Neural crest cell (in vitro differentiated cells): ENCODE results near the gene NHSL2. TPM values are rescaled to one million over a fixed set of nuclear protein-coding genes. Genes with fewer than 3 reads are reported as not detected.

Experiments
- DNase-seq: peaks from one replicate; pipeline ENCODE4 v3.0.0; 2021; ENCODE audit warnings: low read depth, mixed read lengths, low spot score
- H3K27ac Mint-ChIP-seq: one replicate; pipeline ENCODE4 v1.8.0; 2021; ENCODE audit warnings: mild to moderate bottlenecking, mixed read lengths; ENCODE audit not compliant: unreplicated experiment
- H3K27me3 Mint-ChIP-seq: 2 replicates; pipeline ENCODE4 v1.8.0; 2021; ENCODE audit warnings: low read depth, mild to moderate bottlenecking, mixed read lengths
- H3K36me3 Mint-ChIP-seq: 2 replicates; pipeline ENCODE4 v1.8.0; 2021; ENCODE audit warnings: low read depth, mild to moderate bottlenecking, mixed read lengths
- H3K4me1 Mint-ChIP-seq: 2 replicates; pipeline ENCODE4 v1.8.0; 2021; ENCODE audit warnings: mixed read lengths
- H3K4me3 Mint-ChIP-seq: one replicate; pipeline ENCODE4 v1.8.0; 2021; ENCODE audit warnings: mild to moderate bottlenecking, mixed read lengths
- H3K9me3 Mint-ChIP-seq: 2 replicates; pipeline ENCODE4 v1.8.0; 2021; ENCODE audit warnings: mixed read lengths
- total RNA-seq: library from RNA; stranded (reverse); gene quantifications from 2 replicates; pipeline ENCODE4 v1.2.1, GENCODE V29; 2021
- TF ChIP-seq, protein P1 (sequence below): fragments of 200-600 bp; sonication (generic); conservative IDR thresholded peaks from 2 replicates; pipeline ENCODE4 v1.5.0; 2021; ENCODE audit warnings: antibody characterized with exemption, mild to moderate bottlenecking

The NHSL2 gene
- total RNA-seq, 1 donor from 2014 or later, result 9.9 TPM

DNA sequence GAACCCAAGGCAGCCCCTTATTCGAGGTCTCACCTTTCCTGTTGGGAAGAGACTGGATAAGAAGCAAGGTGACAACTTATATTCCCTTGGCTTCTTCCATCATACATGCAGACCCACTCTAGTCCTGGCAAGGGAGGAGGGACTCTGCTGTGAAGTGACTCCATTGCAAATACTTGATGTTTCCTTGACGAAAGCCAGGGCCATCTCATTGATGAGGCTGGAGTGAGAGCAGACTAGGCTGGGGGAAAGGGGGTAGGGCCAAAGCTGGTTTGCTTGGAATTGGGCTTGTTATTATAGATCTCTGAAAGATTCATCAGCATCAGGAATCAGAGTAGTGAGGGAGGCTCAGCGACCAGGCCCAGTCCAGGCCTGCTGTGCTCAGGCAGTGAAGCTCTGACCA, 2.3 kb upstream of the NHSL2 start:
- Mint-ChIP-seq H3K27ac (no peak overlapping the region), H3K27me3 (peaks cover 9% of the 10 kb centered on the region), H3K4me1 (peaks cover 23% of the 10 kb centered on the region), H3K4me3 (peak overlapping the region; percentile 54), H3K9me3 (peaks cover under 1% of the 10 kb centered on the region), H3K36me3 (no peaks in the 10 kb centered on the region)
- TF ChIP-seq, protein P1, sequence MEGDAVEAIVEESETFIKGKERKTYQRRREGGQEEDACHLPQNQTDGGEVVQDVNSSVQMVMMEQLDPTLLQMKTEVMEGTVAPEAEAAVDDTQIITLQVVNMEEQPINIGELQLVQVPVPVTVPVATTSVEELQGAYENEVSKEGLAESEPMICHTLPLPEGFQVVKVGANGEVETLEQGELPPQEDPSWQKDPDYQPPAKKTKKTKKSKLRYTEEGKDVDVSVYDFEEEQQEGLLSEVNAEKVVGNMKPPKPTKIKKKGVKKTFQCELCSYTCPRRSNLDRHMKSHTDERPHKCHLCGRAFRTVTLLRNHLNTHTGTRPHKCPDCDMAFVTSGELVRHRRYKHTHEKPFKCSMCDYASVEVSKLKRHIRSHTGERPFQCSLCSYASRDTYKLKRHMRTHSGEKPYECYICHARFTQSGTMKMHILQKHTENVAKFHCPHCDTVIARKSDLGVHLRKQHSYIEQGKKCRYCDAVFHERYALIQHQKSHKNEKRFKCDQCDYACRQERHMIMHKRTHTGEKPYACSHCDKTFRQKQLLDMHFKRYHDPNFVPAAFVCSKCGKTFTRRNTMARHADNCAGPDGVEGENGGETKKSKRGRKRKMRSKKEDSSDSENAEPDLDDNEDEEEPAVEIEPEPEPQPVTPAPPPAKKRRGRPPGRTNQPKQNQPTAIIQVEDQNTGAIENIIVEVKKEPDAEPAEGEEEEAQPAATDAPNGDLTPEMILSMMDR, result no peak
- DNase-seq, result no peak

DNA sequence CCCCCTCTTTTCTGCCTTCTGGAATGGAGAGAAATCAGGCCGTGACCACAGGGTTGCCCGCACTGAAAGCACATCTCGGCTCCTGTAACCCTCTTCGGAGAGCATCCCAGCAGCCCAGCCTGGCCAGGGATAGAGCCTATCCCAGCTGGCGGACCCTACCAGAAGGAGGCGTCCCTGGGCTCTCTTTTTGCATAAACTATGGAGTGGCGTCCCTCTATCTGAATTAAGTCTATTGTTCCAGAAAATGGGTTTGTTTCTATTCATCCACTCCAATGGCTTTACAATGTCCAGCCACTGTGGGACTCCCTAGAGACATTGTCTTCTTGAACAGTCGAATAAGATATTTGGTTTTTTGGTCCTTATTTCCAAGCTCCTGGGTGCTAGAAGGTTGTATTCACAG, 689 bp upstream of the NHSL2 start:
- Mint-ChIP-seq H3K27ac (no peak overlapping the region), H3K4me1 (peaks cover 27% of the 10 kb centered on the region), H3K9me3 (peaks cover 4% of the 10 kb centered on the region), H3K36me3 (peaks cover under 1% of the 10 kb centered on the region), H3K4me3 (peak overlapping the region; percentile 85), H3K27me3 (peaks cover 9% of the 10 kb centered on the region)
- TF ChIP-seq, protein P1, result peak; percentile 31
- DNase-seq, result peak; percentile 27

DNA sequence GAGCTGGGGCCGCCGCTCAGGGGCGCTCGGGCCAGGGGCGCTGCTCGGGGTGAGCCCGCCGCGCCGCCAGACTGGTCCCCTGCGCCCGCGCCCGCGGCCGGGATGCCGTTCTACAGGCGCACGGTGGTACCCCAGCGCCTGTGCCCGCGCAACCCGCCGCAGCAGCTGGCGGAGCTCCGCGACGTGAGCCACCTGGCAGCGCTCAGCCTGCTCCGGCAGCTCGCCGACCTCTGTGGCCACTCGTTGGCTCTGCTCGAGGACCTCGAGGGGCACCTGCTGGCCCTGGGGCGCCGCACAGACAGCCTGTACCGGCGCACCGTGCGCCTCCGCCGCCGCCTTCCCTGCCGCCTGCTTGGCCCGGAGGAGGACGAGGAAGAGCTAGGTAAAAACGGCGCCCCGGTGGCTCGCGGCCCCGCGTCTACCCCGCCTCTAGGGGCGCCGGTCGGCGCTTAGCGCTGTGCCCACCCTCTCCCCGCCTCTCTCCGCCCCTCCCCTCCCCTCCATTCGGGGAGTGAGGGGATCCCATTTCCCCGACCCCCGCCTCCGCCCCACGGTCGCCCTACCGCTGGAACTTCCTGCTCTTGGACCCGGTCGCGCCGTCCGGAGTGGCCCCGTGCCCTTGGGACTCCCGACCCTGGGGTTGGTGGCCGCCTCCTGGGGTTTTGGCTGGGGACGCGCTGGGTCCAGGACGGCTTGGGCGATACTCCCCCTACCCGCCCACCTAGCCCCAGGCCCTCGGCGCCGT, 513 bp downstream of the NHSL2 start:
- peaks cover 4% of the 10 kb centered on the region for H3K9me3 Mint-ChIP-seq
- H3K27ac Mint-ChIP-seq, result no peak overlapping the region
- H3K36me3 Mint-ChIP-seq, result peaks cover 3% of the 10 kb centered on the region
- H3K4me1 Mint-ChIP-seq, result peaks cover 20% of the 10 kb centered on the region
- TF ChIP-seq, protein P1, result peak; percentile 61
- DNase-seq, result peak; percentile 31
- peaks cover 9% of the 10 kb centered on the region for H3K27me3 Mint-ChIP-seq
- H3K4me3 Mint-ChIP-seq, result peak overlapping the region; percentile 84

DNA sequence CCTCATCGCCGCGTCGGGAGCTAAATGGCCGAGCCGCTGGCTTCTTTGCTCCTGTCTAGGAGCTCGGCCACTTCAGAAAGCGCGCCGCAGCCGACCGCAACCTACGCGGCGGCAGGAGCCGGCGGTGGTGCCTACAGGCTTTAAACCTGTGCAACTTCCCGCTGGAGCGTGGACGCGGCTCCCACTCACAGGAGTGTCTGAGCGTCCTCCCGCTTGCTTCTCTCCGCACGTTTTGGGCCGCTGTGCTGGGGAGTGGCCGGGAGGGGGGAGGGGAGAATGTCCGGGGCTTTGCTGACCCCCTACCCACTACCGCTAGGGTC, 1.0 kb downstream of the NHSL2 start:
- H3K9me3 Mint-ChIP-seq, result peaks cover 4% of the 10 kb centered on the region

DNA sequence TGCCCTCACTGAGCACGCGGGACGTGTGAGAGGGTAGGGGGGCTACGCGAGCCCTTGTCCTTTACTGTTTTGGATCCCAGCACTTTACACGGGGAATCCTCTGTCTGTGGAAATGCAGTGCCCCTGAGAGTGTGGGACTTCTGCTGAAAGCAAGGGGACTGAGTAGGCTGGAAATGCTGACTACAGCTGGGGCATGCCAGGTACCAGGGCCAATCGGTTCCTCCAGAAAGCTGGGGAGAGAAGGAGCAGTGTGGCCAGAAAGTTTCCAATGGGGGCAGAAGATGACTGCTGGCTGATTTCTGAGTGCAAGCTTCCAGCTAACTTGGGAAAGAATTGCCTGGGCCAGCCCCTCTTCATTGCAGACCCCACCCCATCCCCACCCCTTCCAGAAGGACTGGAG, 1.5 kb downstream of the NHSL2 start:
- TF ChIP-seq, protein P1, result no peak
- DNase-seq, result no peak
- H3K9me3 Mint-ChIP-seq, result peaks cover 4% of the 10 kb centered on the region

More for the DNA sequence above, 1.0 kb downstream of the NHSL2 start:
- peaks cover 9% of the 10 kb centered on the region for H3K27me3 Mint-ChIP-seq
- DNase-seq, result no peak
- H3K4me1 Mint-ChIP-seq, result peaks cover 16% of the 10 kb centered on the region
- TF ChIP-seq, protein P1, result no peak
- H3K4me3 Mint-ChIP-seq, result peak overlapping the region; percentile 84
- H3K27ac Mint-ChIP-seq, result no peak overlapping the region
- peaks cover 3% of the 10 kb centered on the region for H3K36me3 Mint-ChIP-seq

More for the DNA sequence above, 1.5 kb downstream of the NHSL2 start:
- peaks cover 16% of the 10 kb centered on the region for H3K4me1 Mint-ChIP-seq
- no peak overlapping the region for H3K27ac Mint-ChIP-seq
- H3K27me3 Mint-ChIP-seq, result peaks cover 9% of the 10 kb centered on the region
- H3K36me3 Mint-ChIP-seq, result peaks cover 3% of the 10 kb centered on the region
- H3K4me3 Mint-ChIP-seq, result peak overlapping the region; percentile 84
